CD4-positive, alpha-beta T cell (primary cell): ENCODE data around the gene LPCAT2. TPM values are rescaled to one million over a fixed set of nuclear protein-coding genes. Genes with fewer than 3 reads are reported as not detected.

Experiments used
- ATAC-seq: fragments of 200-7000 bp; cut with Tn5 transposase; one replicate; pipeline ENCODE4 v1.10.0; 2022; ENCODE audit warnings: mild to moderate bottlenecking; ENCODE audit not compliant: poor library complexity
- CTCF ChIA-PET: fragments of 350-600 bp; sonication (Branson Sonifier 250); formaldehyde crosslinking; loops from one replicate; lab custom pipeline; 2021; ENCODE audit warnings: antibody characterized with exemption, inconsistent platforms; lab: Charles Lee
- POLR2A ChIA-PET: fragments of 350-600 bp; sonication (Branson Sonifier 250); formaldehyde crosslinking; loops from one replicate; lab custom pipeline; 2021; ENCODE audit warnings: antibody characterized with exemption, inconsistent platforms; lab: Charles Lee
- DNase-seq, 14 experiments: peaks; one replicate each; pipeline ENCODE4 v3.0.0-alpha.2; 2013 to 2020; ENCODE audit warnings: mixed read lengths in 2 of 14
- H3K27ac ChIP-seq, 2 donors: one replicate each; pipeline versions ENCODE4 v1.5.1 to v1.7.0; 2013; ENCODE audit warnings: low read length in 2 of 2, low read depth in 1 of 2, mild to moderate bottlenecking in 1 of 2
- H3K27me3 ChIP-seq, 2 experiments: 1 replicate in 1 of 2; 2 replicates in 1 of 2; pipeline versions ENCODE4 v1.6.1 to v1.7.0; 2013; ENCODE audit warnings: low read length in 2 of 2, control low read depth in 1 of 2, mild to moderate bottlenecking in 1 of 2, moderate library complexity in 1 of 2; ENCODE audit not compliant: insufficient read depth in 2 of 2, control insufficient read depth in 1 of 2
- H3K36me3 ChIP-seq: one replicate; pipeline ENCODE4 v1.6.1; 2013; ENCODE audit warnings: low read length, control low read depth; ENCODE audit not compliant: insufficient read depth
- H3K4me1 ChIP-seq: one replicate; pipeline ENCODE4 v1.6.1; 2013; ENCODE audit warnings: low read length, control low read depth; ENCODE audit not compliant: insufficient read depth
- H3K4me3 ChIP-seq: one replicate; pipeline ENCODE4 v1.5.1; 2013; ENCODE audit warnings: mild to moderate bottlenecking, low read length, moderate library complexity
- H3K9me3 ChIP-seq, 2 experiments: 1 replicate in 1 of 2; 2 replicates in 1 of 2; pipeline versions ENCODE4 v1.6.1 to v1.7.0; 2013; ENCODE audit warnings: low read length in 2 of 2, mild to moderate bottlenecking in 2 of 2, control low read depth in 1 of 2, moderate library complexity in 1 of 2; ENCODE audit not compliant: control insufficient read depth in 1 of 2, insufficient read depth in 1 of 2
- H3K27ac Mint-ChIP-seq: one replicate; pipeline ENCODE4 v1.8.0; 2020; ENCODE audit warnings: mixed read lengths
- H3K27me3 Mint-ChIP-seq: one replicate; pipeline ENCODE4 v1.8.0; 2021; ENCODE audit warnings: mixed read lengths
- H3K36me3 Mint-ChIP-seq: one replicate; pipeline ENCODE4 v1.8.0; 2021; ENCODE audit warnings: low read depth, mixed read lengths
- H3K4me1 Mint-ChIP-seq: one replicate; pipeline ENCODE4 v1.8.0; 2021; ENCODE audit warnings: low read depth, mixed read lengths
- H3K4me3 Mint-ChIP-seq: one replicate; pipeline ENCODE4 v1.8.0; 2020; ENCODE audit warnings: mild to moderate bottlenecking, mixed read lengths
- H3K9me3 Mint-ChIP-seq: one replicate; pipeline ENCODE4 v1.8.0; 2020; ENCODE audit warnings: mixed read lengths
- CTCF ChIP-seq: fragments of 200-600 bp; IDR thresholded peaks from one replicate; pipeline ENCODE4 v1.8.0; 2022; ENCODE audit warnings: antibody characterized with exemption, mild to moderate bottlenecking
- intact Hi-C, 2 experiments: fragments of 100-400 bp; cut with DNase I in 1 of 2; cut with micrococcal nuclease in 1 of 2; formaldehyde crosslinking; loops; one replicate each; pipeline versions ENCODE4 v1.15.1 to v1.9.0; 2023 to 2025; cut with DNase I, micrococcal nuclease
- polyA plus RNA-seq, 2 donors: library from polyadenylated mRNA; unstranded; fragments of 120-200 nt; gene quantifications; one replicate each; pipeline ENCODE4 v1.2.1, GENCODE V29; 2013
- total RNA-seq, 174 experiments: library from RNA in 2 of 174; stranded (reverse) in 2 of 174; gene quantifications; one replicate each; pipeline ENCODE4 v1.2.3 and lab custom pipeline; 2021 to 2026

Gene LPCAT2
- under 1 TPM; 0.22 to 0.36 TPM for total RNA-seq
- polyA plus RNA-seq (2013, experiment 1 of 2): 3.6 TPM
- polyA plus RNA-seq (2013, experiment 2 of 2): 2.5 TPM
- 0.11 to 11.1 (median 1.2) reads per million in 172 experiments for total RNA-seq (lab: John Stamatoyannopoulos, UW)

GRCh38 chr16:55508941-55509931 lies at the start of gene LPCAT2:
Gene LPCAT2 (plus strand): TSS chr16:55509072. CDS start chr16:55509182, 110 bp downstream.
- Mint-ChIP-seq H3K4me3 (peak within 1 kb of the TSS; percentile 71), H3K27me3 (peaks cover 60% of the 10 kb centered on the region), H3K36me3 (no peaks in the 10 kb centered on the region), H3K27ac (no peak within 1 kb of the TSS), H3K4me1 (peaks cover 11% of the 10 kb centered on the region), H3K9me3 (peaks cover 15% of the 10 kb centered on the region)
- Histone ChIP-seq H3K27me3 (peaks cover 20 to 26% of the 10 kb centered on the region in 2 experiments), H3K36me3 (no peaks in the 10 kb centered on the region), H3K4me1 (peaks cover 10% of the 10 kb centered on the region), H3K9me3 (peaks cover 11 to 19% of the 10 kb centered on the region in 2 experiments), H3K4me3 (peak within 1 kb of the TSS; percentile 37), H3K27ac (no peak within 1 kb of the TSS)
- TF ChIP-seq CTCF: no peak
- POLR2A ChIA-PET: interaction anchor here (1.3 kb wide), 1 partner anchor 9 kb away, joined by 3 read pairs; no protein-coding TSS in a partner anchor
- ATAC-seq (peak; percentile 34), DNase-seq (peak in 5 of 14 experiments; percentile 10 to 64 (median 18))
- intact Hi-C loops: no loop called here
- CTCF ChIA-PET: no interaction called here

- intact Hi-C loops: loop anchor here in 1 of 2 experiments (10.0 kb wide), 1 partner anchor 1907 kb away; no protein-coding TSS in a partner anchor
- H3K9me3 Mint-ChIP-seq: no peaks in the 10 kb centered on the region
- TF ChIP-seq CTCF: no peak
- DNase-seq (no peak), ATAC-seq (no peak)
- peaks cover 2% of the 10 kb centered on the region for H3K4me1 ChIP-seq
- no peaks in the 10 kb centered on the region for H3K9me3 ChIP-seq
- ChIA-PET CTCF (no interaction called here), POLR2A (no interaction called here)
- peaks cover 5% of the 10 kb centered on the region for H3K27me3 Mint-ChIP-seq
- H3K4me3 Mint-ChIP-seq: no peak overlapping the region
- no peaks in the 10 kb centered on the region for H3K36me3 Mint-ChIP-seq
- no peak overlapping the region for H3K27ac ChIP-seq
- no peak overlapping the region for H3K4me3 ChIP-seq
- H3K27ac Mint-ChIP-seq: no peak overlapping the region
- no peaks in the 10 kb centered on the region for H3K27me3 ChIP-seq
- H3K4me1 Mint-ChIP-seq: no peaks in the 10 kb centered on the region
- H3K36me3 ChIP-seq: no peaks in the 10 kb centered on the region
Measured at GRCh38 chr16:55462241-55462640, 46.6 kb upstream of the LPCAT2 start.

- ChIA-PET POLR2A (no interaction called here), CTCF (interaction anchor here (0.7 to 1.8 kb wide), 10 partner anchors 8 to 1915 kb away, joined by 3 to 6 read pairs (median 3); no protein-coding TSS in a partner anchor)
- no peaks in the 10 kb centered on the region for H3K27me3 ChIP-seq
- Mint-ChIP-seq H3K9me3 (no peaks in the 10 kb centered on the region), H3K36me3 (no peaks in the 10 kb centered on the region), H3K27me3 (peaks cover 5% of the 10 kb centered on the region), H3K4me1 (no peaks in the 10 kb centered on the region), H3K27ac (no peak overlapping the region), H3K4me3 (no peak overlapping the region)
- no peak overlapping the region for H3K27ac ChIP-seq
- no peak overlapping the region for H3K4me3 ChIP-seq
- no peak for ATAC-seq
- no peaks in the 10 kb centered on the region for H3K9me3 ChIP-seq
- no peak for DNase-seq
- no peak for TF ChIP-seq CTCF
- intact Hi-C loops: loop anchor here (2.0 to 10.0 kb wide), 4 partner anchors 238 to 1910 kb away; no protein-coding TSS in a partner anchor
- no peaks in the 10 kb centered on the region for H3K36me3 ChIP-seq
- H3K4me1 ChIP-seq: peaks cover 2% of the 10 kb centered on the region
Measured at GRCh38 chr16:55464375-55464774, 44.5 kb upstream of the LPCAT2 start.
